ENCODE measurements around the gene CTNNA3.

CTNNA3 gene

DNA sequence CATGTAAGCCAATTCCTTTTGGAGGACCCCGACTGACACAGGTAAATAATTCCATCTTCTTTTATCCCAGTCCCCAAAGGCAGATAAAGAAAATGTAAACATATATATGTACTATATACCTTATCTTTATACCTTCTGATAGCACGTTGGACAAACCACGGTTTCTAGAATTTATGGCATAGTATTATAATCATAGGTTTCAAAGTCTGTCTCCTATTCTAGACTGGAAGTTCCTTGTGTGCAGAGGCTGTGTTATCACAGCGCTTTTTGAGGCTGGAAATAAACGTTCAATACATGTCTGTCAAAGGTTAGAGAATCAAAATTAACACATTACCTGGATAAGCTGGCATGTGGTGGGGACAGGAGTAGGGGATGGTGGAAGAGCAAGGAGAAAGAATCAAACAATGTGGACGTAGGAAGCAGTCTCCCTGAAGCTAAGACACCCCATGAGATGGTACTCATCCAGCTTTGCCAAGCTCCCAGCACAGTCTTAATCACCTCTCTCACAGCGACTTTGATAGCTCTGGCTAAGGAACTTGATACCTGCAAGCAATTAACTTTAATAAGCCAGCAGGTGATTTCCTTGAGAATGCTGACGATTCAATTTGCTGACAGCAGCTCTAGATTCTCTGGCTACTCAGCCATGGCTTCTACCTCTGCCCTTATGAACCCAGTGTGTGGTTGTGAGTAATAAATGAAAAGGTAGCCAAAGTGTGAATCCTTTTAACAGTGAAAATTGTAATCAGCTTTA is 978.6 kb downstream of the CTNNA3 start:
- TF ChIP-seq, protein P1, sequence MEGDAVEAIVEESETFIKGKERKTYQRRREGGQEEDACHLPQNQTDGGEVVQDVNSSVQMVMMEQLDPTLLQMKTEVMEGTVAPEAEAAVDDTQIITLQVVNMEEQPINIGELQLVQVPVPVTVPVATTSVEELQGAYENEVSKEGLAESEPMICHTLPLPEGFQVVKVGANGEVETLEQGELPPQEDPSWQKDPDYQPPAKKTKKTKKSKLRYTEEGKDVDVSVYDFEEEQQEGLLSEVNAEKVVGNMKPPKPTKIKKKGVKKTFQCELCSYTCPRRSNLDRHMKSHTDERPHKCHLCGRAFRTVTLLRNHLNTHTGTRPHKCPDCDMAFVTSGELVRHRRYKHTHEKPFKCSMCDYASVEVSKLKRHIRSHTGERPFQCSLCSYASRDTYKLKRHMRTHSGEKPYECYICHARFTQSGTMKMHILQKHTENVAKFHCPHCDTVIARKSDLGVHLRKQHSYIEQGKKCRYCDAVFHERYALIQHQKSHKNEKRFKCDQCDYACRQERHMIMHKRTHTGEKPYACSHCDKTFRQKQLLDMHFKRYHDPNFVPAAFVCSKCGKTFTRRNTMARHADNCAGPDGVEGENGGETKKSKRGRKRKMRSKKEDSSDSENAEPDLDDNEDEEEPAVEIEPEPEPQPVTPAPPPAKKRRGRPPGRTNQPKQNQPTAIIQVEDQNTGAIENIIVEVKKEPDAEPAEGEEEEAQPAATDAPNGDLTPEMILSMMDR (conservative IDR thresholded peaks at IDR 0.05; ENCODE audit: low read length) = no peak
- TF ChIP-seq EZH2phosphoT487 (IDR thresholded peaks at IDR 0.05; ENCODE audit: borderline replicate concordance) = no peak
- Histone ChIP-seq H3K4me1 (ENCODE audit: insufficient read depth, low read length, poor library complexity, severe bottlenecking) (no peaks in the 10 kb centered on the region), H3K4me2 (ENCODE audit: low read depth, low read length, poor library complexity, severe bottlenecking) (no peak overlapping the region), H3K36me3 (ENCODE audit: insufficient read depth, low read length) (no peaks in the 10 kb centered on the region), H3K9me2 (replicated peaks; ENCODE audit: low read depth, low read length) (no peaks in the 10 kb centered on the region), H3F3A (ENCODE audit: low read depth) (no peaks in the 10 kb centered on the region), H3K4me3 (ENCODE audit: low read length, poor library complexity, severe bottlenecking) (no peak overlapping the region), H3K27me3 (ENCODE audit: insufficient read depth, low read length, poor library complexity, severe bottlenecking) (no peaks in the 10 kb centered on the region), H3K9me3 (ENCODE audit: insufficient read depth, low read depth, low read length) (no peaks in the 10 kb centered on the region), H2AFZ (ENCODE audit: low read length) (no peak overlapping the region), H3K79me2 (ENCODE audit: insufficient read depth, low read length) (no peaks in the 10 kb centered on the region), H3K9ac (ENCODE audit: low read depth, low read length, poor library complexity, severe bottlenecking) (no peak overlapping the region), H4K20me1 (ENCODE audit: insufficient read depth, low read length, poor library complexity, severe bottlenecking) (no peaks in the 10 kb centered on the region)

DNA sequence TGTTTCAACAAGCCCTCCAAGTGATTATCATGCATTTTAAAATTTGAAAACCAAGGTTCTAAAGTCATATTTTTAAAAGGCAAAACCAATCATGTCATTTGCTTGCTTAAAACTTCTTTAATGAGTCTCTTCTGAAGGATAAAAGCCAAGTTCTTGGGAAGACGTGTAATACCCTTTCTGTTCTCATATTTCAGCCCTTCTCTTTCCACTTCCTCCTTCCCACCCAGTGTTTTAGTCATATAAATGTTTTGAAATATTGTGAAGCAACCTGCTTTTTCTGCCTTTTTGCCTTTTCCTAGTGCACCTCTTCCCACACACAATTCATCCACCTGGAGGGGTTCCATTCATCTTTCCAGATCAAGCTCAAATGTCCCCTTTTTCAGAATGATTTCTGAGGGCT is 981.3 kb downstream of the CTNNA3 start:
- H3K9ac ChIP-seq (ENCODE audit: low read depth, low read length, poor library complexity, severe bottlenecking) = no peak overlapping the region
- H3K4me1 ChIP-seq (ENCODE audit: insufficient read depth, low read length, poor library complexity, severe bottlenecking) = no peaks in the 10 kb centered on the region
- H3K4me3 ChIP-seq (ENCODE audit: low read length, poor library complexity, severe bottlenecking) = no peak overlapping the region
- H3K9me2 ChIP-seq (replicated peaks; ENCODE audit: low read depth, low read length) = no peaks in the 10 kb centered on the region
- no peaks in the 10 kb centered on the region for H3K27me3 ChIP-seq (ENCODE audit: insufficient read depth, low read length, poor library complexity, severe bottlenecking)
- no peak overlapping the region for H3K4me2 ChIP-seq (ENCODE audit: low read depth, low read length, poor library complexity, severe bottlenecking)
- no peak overlapping the region for H2AFZ ChIP-seq (ENCODE audit: low read length)
- TF ChIP-seq, protein P1 (conservative IDR thresholded peaks at IDR 0.05; ENCODE audit: low read length) = no peak
- no peak for TF ChIP-seq EZH2phosphoT487 (IDR thresholded peaks at IDR 0.05; ENCODE audit: borderline replicate concordance)
- H4K20me1 ChIP-seq (ENCODE audit: insufficient read depth, low read length, poor library complexity, severe bottlenecking) = no peaks in the 10 kb centered on the region
- H3F3A ChIP-seq (ENCODE audit: low read depth) = no peaks in the 10 kb centered on the region
- H3K79me2 ChIP-seq (ENCODE audit: insufficient read depth, low read length) = no peaks in the 10 kb centered on the region
- H3K9me3 ChIP-seq (ENCODE audit: insufficient read depth, low read depth, low read length) = no peaks in the 10 kb centered on the region
- H3K36me3 ChIP-seq (ENCODE audit: insufficient read depth, low read length) = no peaks in the 10 kb centered on the region

DNA sequence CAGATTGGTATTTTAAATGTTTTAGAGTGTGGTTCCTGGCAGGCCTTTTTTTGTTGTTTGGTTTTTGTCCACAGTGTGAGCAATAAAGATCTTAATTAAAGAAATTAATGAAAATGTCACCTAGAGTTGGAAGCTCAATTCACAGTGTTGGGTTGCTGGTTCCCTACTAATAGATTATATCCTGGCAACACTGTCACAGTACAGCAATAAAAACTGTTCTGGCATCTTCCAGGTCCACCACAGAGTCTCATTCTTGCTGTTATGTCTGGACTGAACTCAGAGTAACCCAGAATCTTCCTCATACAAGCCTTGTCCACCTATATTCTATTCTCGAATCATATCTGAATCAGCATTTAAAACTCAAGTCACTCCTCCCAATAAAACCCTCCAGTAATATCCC is 982.6 kb downstream of the CTNNA3 start:
- H3K9me2 ChIP-seq (replicated peaks; ENCODE audit: low read depth, low read length) = no peaks in the 10 kb centered on the region
- no peak overlapping the region for H3K4me3 ChIP-seq (ENCODE audit: low read length, poor library complexity, severe bottlenecking)
- H3K79me2 ChIP-seq (ENCODE audit: insufficient read depth, low read length) = no peaks in the 10 kb centered on the region
- no peak overlapping the region for H3K9ac ChIP-seq (ENCODE audit: low read depth, low read length, poor library complexity, severe bottlenecking)
- H4K20me1 ChIP-seq (ENCODE audit: insufficient read depth, low read length, poor library complexity, severe bottlenecking) = no peaks in the 10 kb centered on the region
- no peaks in the 10 kb centered on the region for H3K9me3 ChIP-seq (ENCODE audit: insufficient read depth, low read depth, low read length)
- H3K36me3 ChIP-seq (ENCODE audit: insufficient read depth, low read length) = no peaks in the 10 kb centered on the region
- H2AFZ ChIP-seq (ENCODE audit: low read length) = no peak overlapping the region
- H3K4me1 ChIP-seq (ENCODE audit: insufficient read depth, low read length, poor library complexity, severe bottlenecking) = no peaks in the 10 kb centered on the region
- H3K27me3 ChIP-seq (ENCODE audit: insufficient read depth, low read length, poor library complexity, severe bottlenecking) = no peaks in the 10 kb centered on the region
- H3K4me2 ChIP-seq (ENCODE audit: low read depth, low read length, poor library complexity, severe bottlenecking) = no peak overlapping the region
- TF ChIP-seq EZH2phosphoT487 (IDR thresholded peaks at IDR 0.05; ENCODE audit: borderline replicate concordance) = no peak
- TF ChIP-seq, protein P1 (conservative IDR thresholded peaks at IDR 0.05; ENCODE audit: low read length) = no peak
- H3F3A ChIP-seq (ENCODE audit: low read depth) = no peaks in the 10 kb centered on the region
